HepG2 (cell line): ENCODE measurements around the gene ZNF396. TPM values are rescaled to one million over a fixed set of nuclear protein-coding genes. Genes with fewer than 3 reads are reported as not detected.

ENCODE experiments used
- ARID5B ChIP-seq: IDR thresholded peaks from 2 replicates; pipeline ENCODE4 v1.4.0; 2020; ENCODE audit warnings: mild to moderate bottlenecking, missing genetic modification reagents
- EED ChIP-seq: sonication (generic); formaldehyde crosslinking; IDR thresholded peaks from 2 replicates; pipeline ENCODE4 v1.5.0; 2020; ENCODE audit warnings: mild to moderate bottlenecking, missing genetic modification reagents
- EHMT2 ChIP-seq: fragments of 200-600 bp; sonication (generic); IDR thresholded peaks from 2 replicates; pipeline ENCODE4 v1.7.0; 2017; ENCODE audit warnings: antibody characterized with exemption, low read depth, low read length, borderline replicate concordance
- FOXJ3 ChIP-seq: sonication (generic); formaldehyde crosslinking; IDR thresholded peaks from 2 replicates; pipeline ENCODE4 v1.4.0; 2020; ENCODE audit warnings: missing genetic modification reagents, mild to moderate bottlenecking, borderline replicate concordance
- PRDM10 ChIP-seq: sonication (generic); formaldehyde crosslinking; IDR thresholded peaks from 2 replicates; pipeline ENCODE4 v1.4.0; 2020; ENCODE audit warnings: low read depth, missing genetic modification reagents
- ZBTB40 ChIP-seq, 2 experiments: fragments of 450-650 bp in 1 of 2; sonication (generic) in 1 of 2; formaldehyde crosslinking in 1 of 2; IDR thresholded peaks; 2 replicates each; pipeline versions ENCODE4 v1.6.1 to v1.8.0; 2016 to 2022; ENCODE audit warnings: antibody characterized with exemption in 1 of 2, mild to moderate bottlenecking in 1 of 2, missing genetic modification reagents in 1 of 2
- ZNF3 ChIP-seq: IDR thresholded peaks from 2 replicates; pipeline ENCODE4 v1.7.0; 2017; ENCODE audit warnings: inconsistent platforms
- ZNF558 ChIP-seq: sonication (generic); formaldehyde crosslinking; IDR thresholded peaks from 2 replicates; pipeline ENCODE4 v1.9.0; 2022; ENCODE audit warnings: mild to moderate bottlenecking, missing genetic modification reagents, borderline replicate concordance
- ZNF629 ChIP-seq: sonication (generic); formaldehyde crosslinking; conservative IDR thresholded peaks from 2 replicates; pipeline ENCODE4 v1.5.0; 2020; ENCODE audit warnings: missing genetic modification reagents
- polyA plus RNA-seq, 8 experiments: library from polyadenylated mRNA; depleted of rRNA in 3 of 8; stranded (reverse) in 7 of 8; unstranded in 1 of 8; fragments of >200 nt; fragmentation: Illumina TruSeq in 4 of 8; extraction: Trizol in 4 of 8; gene quantifications; 2 replicates each; pipeline versions ENCODE4 v1.2.1 to v1.2.3, GENCODE V29; 2011 to 2016; ENCODE audit warnings: low read depth in 4 of 8, missing spikeins in 1 of 8, mixed read lengths in 1 of 8; ENCODE audit not compliant: insufficient read depth in 1 of 8
- total RNA-seq, 5 experiments: library from RNA; depleted of rRNA; stranded (reverse); fragments of >200 nt; fragmentation: Illumina TruSeq; extraction: Trizol; gene quantifications; 2 replicates each; pipeline ENCODE4 v1.2.3, GENCODE V29; 2016; ENCODE audit warnings: low read depth in 1 of 5

ZNF396 gene
- total and polyA plus RNA-seq, 2 of the 13 experiments (the other 11 are each of a cell fraction or from before 2014, with no cell fraction given): 0.25 to 0.75 TPM

GRCh38 chr18:35344736-35345459 is 32.2 kb downstream of the ZNF396 start (continued):
- 0 out of 2 replicates have a peak, but pooled peaks have one; percentile 18 for TF ChIP-seq ARID5B (CRISPR knock-in tag)
- TF ChIP-seq ZNF629: peak; percentile 99
- TF ChIP-seq ZNF3: 0 out of 2 replicates have a peak, but pooled peaks have one; percentile 2
- TF ChIP-seq PRDM10 (CRISPR knock-in tag): 0 out of 2 replicates have a peak, but pooled peaks have one; percentile 17
- no peak for TF ChIP-seq ZBTB40 (IDR thresholded peaks at IDR 0.05)
- no peak for TF ChIP-seq ZBTB40 (CRISPR knock-in tag; IDR thresholded peaks at IDR 0.05)
- no peak for TF ChIP-seq EED (CRISPR knock-in tag)
- TF ChIP-seq ZNF558 (CRISPR knock-in tag): 0 out of 2 replicates have a peak, but pooled peaks have one; percentile 11
- peak; percentile 3; the same call in 1 of the 2 replicates for TF ChIP-seq FOXJ3 (CRISPR knock-in tag)
- TF ChIP-seq EHMT2: 0 out of 2 replicates have a peak, but pooled peaks have one; percentile 33
